ENCODE data around the gene CFAP299.
"Not testable (repeated sequence)": the region's sequence is repeated elsewhere in the genome, so short reads cannot be mapped to it uniquely, and the experiment has no call there.

CFAP299 gene

DNA sequence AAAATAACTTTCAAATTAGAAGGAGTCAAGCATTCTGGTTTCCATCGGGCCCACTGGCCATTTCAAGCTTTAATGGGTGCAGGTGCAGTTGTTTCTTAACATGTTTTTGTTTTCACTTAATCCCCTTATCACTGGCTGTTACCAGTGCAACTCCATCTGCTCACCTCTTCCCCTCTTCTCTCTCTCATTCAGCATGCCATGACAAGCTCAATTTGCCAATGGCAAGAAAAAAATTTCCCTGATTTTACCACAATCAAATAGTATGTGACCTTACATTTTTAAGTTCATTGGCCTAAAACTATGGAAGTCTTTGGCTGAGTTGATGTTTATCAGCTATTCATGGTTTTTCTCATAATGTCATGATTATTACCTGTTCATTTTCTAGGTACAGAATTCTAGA is 395.9 kb downstream of the CFAP299 start:
- H3K36me3 ChIP-seq (ENCODE audit: control insufficient read depth in 1 of 2, insufficient read depth in 2 of 2, low read length in 2 of 2) = no peaks in the 10 kb centered on the region
- H3K9me3 ChIP-seq (ENCODE audit: control insufficient read depth in 1 of 2, low read length in 2 of 2) = peaks cover 0 to 2% of the 10 kb centered on the region in 2 donors
- H3K27me3 ChIP-seq (ENCODE audit: low read depth, low read length) = no peaks in the 10 kb centered on the region
- no peaks in the 10 kb centered on the region for H3K4me1 ChIP-seq (ENCODE audit: control insufficient read depth in 1 of 2, insufficient read depth in 2 of 2, low read length in 2 of 2)
- no peak overlapping the region for H3K4me3 ChIP-seq (ENCODE audit: low read depth in 1 of 2, low read length in 2 of 2)
- H3K27ac ChIP-seq (ENCODE audit: low read length) = no peak overlapping the region

DNA sequence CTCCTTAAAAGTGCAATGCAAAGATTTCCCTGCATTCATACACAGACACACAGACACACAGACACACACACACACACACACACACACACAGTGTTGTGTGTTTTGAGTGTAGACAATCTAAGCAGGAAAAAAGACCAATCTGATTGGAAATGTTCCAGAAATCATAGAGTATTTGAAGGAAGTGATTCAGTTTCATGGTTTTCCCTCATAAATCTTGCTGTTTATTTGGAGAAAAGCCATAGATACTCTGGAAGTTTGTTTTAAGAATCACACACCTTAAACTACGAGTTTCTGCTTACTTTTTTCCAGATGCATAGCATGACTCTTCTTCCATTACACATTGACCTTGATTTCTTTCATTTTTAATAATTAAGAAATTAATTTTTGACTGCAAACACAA is 396.5 kb downstream of the CFAP299 start:
- Histone ChIP-seq H3K4me3 (ENCODE audit: low read depth in 1 of 2, low read length in 2 of 2) (no peak overlapping the region), H3K9me3 (ENCODE audit: control insufficient read depth in 1 of 2, low read length in 2 of 2) (peaks cover 0 to 2% of the 10 kb centered on the region in 2 donors), H3K27me3 (ENCODE audit: low read depth, low read length) (no peaks in the 10 kb centered on the region), H3K36me3 (ENCODE audit: control insufficient read depth in 1 of 2, insufficient read depth in 2 of 2, low read length in 2 of 2) (no peaks in the 10 kb centered on the region), H3K4me1 (ENCODE audit: control insufficient read depth in 1 of 2, insufficient read depth in 2 of 2, low read length in 2 of 2) (no peaks in the 10 kb centered on the region), H3K27ac (ENCODE audit: low read length) (no peak overlapping the region)

DNA sequence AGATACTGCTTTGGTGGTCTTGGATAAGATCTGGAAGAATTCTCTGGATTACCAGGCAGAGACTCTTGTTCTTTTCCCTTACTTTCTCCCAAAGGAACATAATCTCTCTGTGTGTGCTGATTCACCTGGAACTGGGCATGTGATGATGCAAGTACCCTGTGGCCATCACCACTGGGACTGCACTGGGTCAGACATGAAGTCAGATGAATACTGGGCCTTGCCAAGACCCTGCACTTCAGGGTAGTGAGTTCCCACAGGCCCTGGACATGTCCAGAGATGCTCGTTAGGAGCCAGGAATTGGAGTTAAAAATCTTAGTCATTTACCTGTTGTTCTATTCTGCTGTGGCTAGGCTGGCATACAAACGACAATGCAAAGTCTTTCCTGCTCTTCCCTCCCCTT is 404.8 kb downstream of the CFAP299 start:
- no peak overlapping the region for H3K27ac ChIP-seq (ENCODE audit: low read length)
- no peaks in the 10 kb centered on the region for H3K36me3 ChIP-seq (ENCODE audit: control insufficient read depth in 1 of 2, insufficient read depth in 2 of 2, low read length in 2 of 2)
- H3K4me3 ChIP-seq (ENCODE audit: low read depth in 1 of 2, low read length in 2 of 2) = no peak overlapping the region
- H3K4me1 ChIP-seq (ENCODE audit: control insufficient read depth in 1 of 2, insufficient read depth in 2 of 2, low read length in 2 of 2) = no peaks in the 10 kb centered on the region
- H3K9me3 ChIP-seq (ENCODE audit: control insufficient read depth in 1 of 2, low read length in 2 of 2) = peaks cover 0 to 2% of the 10 kb centered on the region in 2 donors
- H3K27me3 ChIP-seq (ENCODE audit: low read depth, low read length) = no peaks in the 10 kb centered on the region

DNA sequence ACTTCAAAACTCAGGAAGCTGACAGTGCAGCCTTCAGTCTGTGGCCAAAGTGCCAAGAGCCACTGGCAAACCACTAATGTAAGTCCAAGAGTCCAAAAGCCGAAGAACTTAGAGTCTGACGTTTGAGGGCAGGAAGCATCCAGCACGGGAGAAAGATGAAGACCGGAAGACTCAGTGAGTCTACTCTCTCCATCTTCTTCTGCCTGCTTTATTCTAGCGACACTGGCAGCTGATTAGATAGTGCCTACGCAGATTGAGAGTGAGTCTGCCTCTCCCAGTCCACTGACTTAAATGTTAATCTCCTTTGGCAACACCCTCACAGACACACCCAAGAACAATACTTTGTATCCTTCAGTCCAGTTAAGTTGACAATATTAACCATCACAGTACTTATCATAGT is 414.0 kb downstream of the CFAP299 start:
- not testable (repeated sequence) for H3K4me3 ChIP-seq (ENCODE audit: low read depth in 1 of 2, low read length in 2 of 2); H3K27ac ChIP-seq (ENCODE audit: low read length); H3K9me3 ChIP-seq (ENCODE audit: control insufficient read depth in 1 of 2, low read length in 2 of 2); H3K36me3 ChIP-seq (ENCODE audit: control insufficient read depth in 1 of 2, insufficient read depth in 2 of 2, low read length in 2 of 2); H3K4me1 ChIP-seq (ENCODE audit: control insufficient read depth in 1 of 2, insufficient read depth in 2 of 2, low read length in 2 of 2); H3K27me3 ChIP-seq (ENCODE audit: low read depth, low read length)

DNA sequence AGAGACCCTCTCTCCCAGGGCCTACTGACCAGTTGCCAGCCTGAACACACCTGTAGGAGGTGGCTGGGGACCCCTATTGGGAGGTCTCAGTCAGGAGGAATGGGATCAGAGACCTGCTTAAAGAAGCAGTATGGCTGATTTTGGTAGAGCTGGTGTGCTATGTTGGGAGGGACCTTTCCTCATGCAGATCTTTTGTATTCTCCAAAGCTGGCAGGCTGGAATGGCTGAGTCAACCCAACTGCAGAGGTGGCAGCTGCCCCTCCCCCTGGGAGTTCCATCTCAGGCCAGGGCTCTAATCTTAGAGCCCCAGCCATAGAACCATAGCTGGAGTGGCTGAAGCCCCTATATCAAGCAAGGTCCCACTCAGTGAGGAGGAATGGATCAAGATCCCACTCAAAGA is 415.7 kb downstream of the CFAP299 start:
- no peaks in the 10 kb centered on the region for H3K27me3 ChIP-seq (ENCODE audit: low read depth, low read length)
- no peaks in the 10 kb centered on the region for H3K36me3 ChIP-seq (ENCODE audit: control insufficient read depth in 1 of 2, insufficient read depth in 2 of 2, low read length in 2 of 2)
- no peak overlapping the region for H3K4me3 ChIP-seq (ENCODE audit: low read depth in 1 of 2, low read length in 2 of 2)
- no peaks in the 10 kb centered on the region for H3K9me3 ChIP-seq (ENCODE audit: control insufficient read depth in 1 of 2, low read length in 2 of 2)
- no peak overlapping the region for H3K27ac ChIP-seq (ENCODE audit: low read length)
- no peaks in the 10 kb centered on the region for H3K4me1 ChIP-seq (ENCODE audit: control insufficient read depth in 1 of 2, insufficient read depth in 2 of 2, low read length in 2 of 2)

DNA sequence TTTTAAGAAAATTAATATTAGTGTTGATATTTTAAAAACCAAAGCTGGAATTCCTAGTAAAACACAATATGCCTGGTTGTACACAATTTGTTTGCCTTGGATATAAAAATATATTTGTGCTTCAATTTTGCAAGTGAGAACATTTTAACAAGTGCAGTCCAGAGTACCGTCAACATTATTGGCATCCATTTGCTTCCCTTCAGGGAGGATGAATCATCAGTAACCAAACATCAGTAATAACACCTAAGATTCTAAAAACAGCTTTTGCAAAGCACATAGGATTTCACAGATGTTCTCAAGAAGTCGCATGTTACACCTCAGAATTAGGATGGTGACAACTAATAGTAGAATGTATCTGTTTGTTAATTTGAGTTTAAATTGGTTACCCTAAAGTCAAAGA is 432.4 kb downstream of the CFAP299 start:
- Histone ChIP-seq H3K4me3 (ENCODE audit: low read depth in 1 of 2, low read length in 2 of 2) (no peak overlapping the region), H3K4me1 (ENCODE audit: control insufficient read depth in 1 of 2, insufficient read depth in 2 of 2, low read length in 2 of 2) (no peaks in the 10 kb centered on the region), H3K9me3 (ENCODE audit: control insufficient read depth in 1 of 2, low read length in 2 of 2) (no peaks in the 10 kb centered on the region), H3K27me3 (ENCODE audit: low read depth, low read length) (no peaks in the 10 kb centered on the region), H3K36me3 (ENCODE audit: control insufficient read depth in 1 of 2, insufficient read depth in 2 of 2, low read length in 2 of 2) (no peaks in the 10 kb centered on the region), H3K27ac (ENCODE audit: low read length) (no peak overlapping the region)

DNA sequence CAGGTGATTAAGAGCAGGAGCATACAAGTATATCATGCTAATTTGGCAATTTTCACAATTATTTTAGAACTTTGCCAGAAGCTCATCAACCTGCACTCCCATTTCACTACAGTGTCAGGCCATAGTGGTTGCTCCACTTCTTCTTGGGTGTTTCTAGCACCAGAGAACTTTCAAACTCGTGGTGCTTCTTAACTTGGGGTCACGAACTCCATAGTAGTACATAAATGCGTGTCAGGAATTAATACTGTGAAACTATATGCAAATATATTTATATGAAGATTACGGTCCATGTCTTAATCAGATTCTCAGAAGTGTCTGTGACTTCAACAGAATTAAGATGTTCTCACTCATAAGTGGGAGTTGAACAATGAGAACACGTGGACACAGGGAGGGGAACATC is 440.6 kb downstream of the CFAP299 start:
- no peak overlapping the region for H3K4me3 ChIP-seq (ENCODE audit: low read depth in 1 of 2, low read length in 2 of 2)
- H3K9me3 ChIP-seq (ENCODE audit: control insufficient read depth in 1 of 2, low read length in 2 of 2) = no peaks in the 10 kb centered on the region
- H3K27ac ChIP-seq (ENCODE audit: low read length) = no peak overlapping the region
- H3K36me3 ChIP-seq (ENCODE audit: control insufficient read depth in 1 of 2, insufficient read depth in 2 of 2, low read length in 2 of 2) = no peaks in the 10 kb centered on the region
- no peaks in the 10 kb centered on the region for H3K4me1 ChIP-seq (ENCODE audit: control insufficient read depth in 1 of 2, insufficient read depth in 2 of 2, low read length in 2 of 2)
- no peaks in the 10 kb centered on the region for H3K27me3 ChIP-seq (ENCODE audit: low read depth, low read length)

DNA sequence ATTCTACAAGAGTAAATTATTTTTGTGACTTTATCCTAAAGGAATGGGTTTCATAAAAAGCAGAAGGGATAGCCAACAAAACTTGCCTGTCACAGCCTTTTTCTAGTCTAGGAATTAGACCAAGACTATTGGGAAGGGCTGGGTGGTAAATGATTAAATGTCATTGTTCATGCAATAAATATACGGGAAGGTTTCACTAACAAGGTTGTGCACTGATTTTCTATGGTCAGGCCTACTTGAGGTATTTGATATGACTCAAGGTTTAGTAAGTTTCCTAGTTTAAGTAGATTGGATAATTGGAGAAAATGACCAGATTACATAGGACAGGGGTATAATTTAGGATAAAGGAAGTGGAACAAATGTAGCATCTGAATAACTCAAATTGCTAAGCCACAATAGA is 445.9 kb downstream of the CFAP299 start:
- H3K27me3 ChIP-seq (ENCODE audit: low read depth, low read length) = no peaks in the 10 kb centered on the region
- H3K27ac ChIP-seq (ENCODE audit: low read length) = no peak overlapping the region
- no peaks in the 10 kb centered on the region for H3K36me3 ChIP-seq (ENCODE audit: control insufficient read depth in 1 of 2, insufficient read depth in 2 of 2, low read length in 2 of 2)
- no peak overlapping the region for H3K4me3 ChIP-seq (ENCODE audit: low read depth in 1 of 2, low read length in 2 of 2)
- no peaks in the 10 kb centered on the region for H3K4me1 ChIP-seq (ENCODE audit: control insufficient read depth in 1 of 2, insufficient read depth in 2 of 2, low read length in 2 of 2)
- no peaks in the 10 kb centered on the region for H3K9me3 ChIP-seq (ENCODE audit: control insufficient read depth in 1 of 2, low read length in 2 of 2)

DNA sequence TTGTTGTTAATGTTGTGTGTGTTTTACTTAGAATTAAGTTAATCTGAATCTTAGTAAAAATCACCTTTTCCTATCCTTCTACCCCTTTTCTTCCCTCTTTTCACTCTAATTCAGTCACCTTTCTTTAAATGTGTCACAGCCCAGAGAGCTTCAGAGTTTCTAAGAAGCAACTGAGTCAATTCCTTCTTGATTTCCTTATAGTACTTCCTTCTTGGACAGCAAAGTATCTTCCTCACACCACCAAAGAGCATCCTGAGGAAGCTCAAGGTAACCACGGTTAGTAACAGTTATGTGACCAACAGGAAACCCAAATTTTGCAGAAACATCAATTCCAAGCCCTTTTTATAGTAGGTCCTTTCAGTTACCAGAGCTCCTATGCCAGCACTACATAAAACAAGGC is 451.8 kb downstream of the CFAP299 start:
- Histone ChIP-seq H3K4me1 (ENCODE audit: control insufficient read depth in 1 of 2, insufficient read depth in 2 of 2, low read length in 2 of 2) (no peaks in the 10 kb centered on the region), H3K27me3 (ENCODE audit: low read depth, low read length) (no peaks in the 10 kb centered on the region), H3K4me3 (ENCODE audit: low read depth in 1 of 2, low read length in 2 of 2) (no peak overlapping the region), H3K9me3 (ENCODE audit: control insufficient read depth in 1 of 2, low read length in 2 of 2) (no peaks in the 10 kb centered on the region), H3K27ac (ENCODE audit: low read length) (no peak overlapping the region), H3K36me3 (ENCODE audit: control insufficient read depth in 1 of 2, insufficient read depth in 2 of 2, low read length in 2 of 2) (no peaks in the 10 kb centered on the region)

DNA sequence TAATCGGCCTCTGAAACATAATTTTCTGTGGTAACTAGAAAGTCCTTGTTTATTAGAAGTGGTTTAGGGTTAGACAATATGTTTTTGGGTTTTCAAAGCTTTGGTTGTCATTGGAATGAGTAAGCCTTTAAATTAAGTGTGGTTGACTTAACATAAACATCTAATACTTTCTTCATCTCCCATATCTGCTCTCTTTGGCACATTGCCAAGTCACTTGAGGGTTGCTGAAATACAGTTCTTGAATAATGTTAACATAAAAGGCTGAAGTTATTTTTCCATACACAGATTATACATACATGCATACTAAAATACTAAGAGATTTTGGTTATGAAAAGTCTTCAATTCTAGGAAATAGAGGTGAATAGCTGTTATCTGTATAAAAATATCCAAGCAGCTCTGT is 453.3 kb downstream of the CFAP299 start:
- H3K9me3 ChIP-seq (ENCODE audit: control insufficient read depth in 1 of 2, low read length in 2 of 2) = no peaks in the 10 kb centered on the region
- no peaks in the 10 kb centered on the region for H3K36me3 ChIP-seq (ENCODE audit: control insufficient read depth in 1 of 2, insufficient read depth in 2 of 2, low read length in 2 of 2)
- H3K27me3 ChIP-seq (ENCODE audit: low read depth, low read length) = no peaks in the 10 kb centered on the region
- no peak overlapping the region for H3K4me3 ChIP-seq (ENCODE audit: low read depth in 1 of 2, low read length in 2 of 2)
- H3K27ac ChIP-seq (ENCODE audit: low read length) = no peak overlapping the region
- H3K4me1 ChIP-seq (ENCODE audit: control insufficient read depth in 1 of 2, insufficient read depth in 2 of 2, low read length in 2 of 2) = no peaks in the 10 kb centered on the region

DNA sequence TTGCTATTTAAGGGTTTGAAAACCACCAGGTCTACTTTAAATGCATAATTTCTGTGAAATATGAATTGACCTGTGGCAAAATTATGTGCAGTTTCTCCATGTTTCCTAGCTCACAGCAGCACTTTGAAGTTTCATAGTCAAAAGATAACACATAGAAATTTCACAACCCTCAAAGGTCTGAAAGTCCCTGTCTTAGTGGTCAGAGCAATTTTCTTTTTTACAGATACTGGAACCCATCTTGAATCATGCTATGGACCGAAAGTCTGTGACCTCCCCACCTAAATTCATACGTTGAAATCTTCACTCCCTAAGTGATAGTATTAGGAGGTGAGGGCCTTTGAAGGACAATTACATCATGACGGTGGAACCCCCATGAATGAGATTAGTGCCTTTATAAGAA is 454.6 kb downstream of the CFAP299 start:
- Histone ChIP-seq H3K36me3 (ENCODE audit: control insufficient read depth in 1 of 2, insufficient read depth in 2 of 2, low read length in 2 of 2) (no peaks in the 10 kb centered on the region), H3K27ac (ENCODE audit: low read length) (no peak overlapping the region), H3K4me1 (ENCODE audit: control insufficient read depth in 1 of 2, insufficient read depth in 2 of 2, low read length in 2 of 2) (no peaks in the 10 kb centered on the region), H3K4me3 (ENCODE audit: low read depth in 1 of 2, low read length in 2 of 2) (no peak overlapping the region), H3K9me3 (ENCODE audit: control insufficient read depth in 1 of 2, low read length in 2 of 2) (peaks cover 0 to 3% of the 10 kb centered on the region in 2 donors), H3K27me3 (ENCODE audit: low read depth, low read length) (no peaks in the 10 kb centered on the region)

DNA sequence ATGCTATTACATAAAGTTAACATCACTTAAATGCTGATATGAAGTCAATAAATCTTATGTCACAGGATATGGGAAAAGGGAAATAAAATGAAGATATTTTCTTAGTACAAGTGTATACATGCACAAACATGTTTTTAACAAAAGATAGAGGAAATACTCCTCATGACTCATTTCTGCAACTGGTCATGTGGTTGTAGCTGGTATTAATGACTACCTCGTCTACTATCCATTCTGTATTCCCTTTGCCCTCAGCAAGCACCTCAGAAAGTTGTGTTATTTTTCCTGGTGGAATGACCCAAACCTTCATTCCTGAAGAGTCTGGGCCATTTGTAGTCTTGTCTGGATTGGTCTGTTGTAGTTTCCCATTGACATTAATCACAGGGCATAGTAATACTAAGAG is 458.1 kb downstream of the CFAP299 start:
- H3K4me1 ChIP-seq (ENCODE audit: control insufficient read depth in 1 of 2, insufficient read depth in 2 of 2, low read length in 2 of 2) = not testable (repeated sequence)

More for the DNA sequence above, 458.1 kb downstream of the CFAP299 start:
- H3K4me3 ChIP-seq (ENCODE audit: low read depth in 1 of 2, low read length in 2 of 2); H3K36me3 ChIP-seq (ENCODE audit: control insufficient read depth in 1 of 2, insufficient read depth in 2 of 2, low read length in 2 of 2); H3K27me3 ChIP-seq (ENCODE audit: low read depth, low read length); H3K27ac ChIP-seq (ENCODE audit: low read length): not testable (repeated sequence)
- peaks cover 0 to 25% of the 10 kb centered on the region in 2 donors for H3K9me3 ChIP-seq (ENCODE audit: control insufficient read depth in 1 of 2, low read length in 2 of 2)
